Activated effector memory CD4-positive, alpha-beta T cell treated with Interleukin-2 at 50 U/mL for 16 hours (primary cell): Measurements from ENCODE around the gene TRAF5.
"Not testable (repeated sequence)": the region's sequence is repeated elsewhere in the genome, so short reads cannot be mapped to it uniquely, and the experiment has no call there.

ENCODE experiments used
- DNase-seq: peaks from one replicate; pipeline ENCODE4 v3.0.0-alpha.2; 2020

The TRAF5 gene

GRCh38 chr1:211379446-211379845 lies 52.8 kb downstream of the TRAF5 start:
- no peak for DNase-seq

- no peak for DNase-seq
Observed at GRCh38 chr1:211381481-211382181, 55.0 kb downstream of the TRAF5 start.

GRCh38 chr1:211382182-211382713 lies 55.6 kb downstream of the TRAF5 start:
- DNase-seq = no peak

GRCh38 chr1:211382714-211383480 lies 56.3 kb downstream of the TRAF5 start:
- DNase-seq = peak; percentile 71

- DNase-seq = no peak
Observed at GRCh38 chr1:211384524-211384923, 57.9 kb downstream of the TRAF5 start.

GRCh38 chr1:211386921-211387320 lies 60.3 kb downstream of the TRAF5 start:
- DNase-seq = no peak

GRCh38 chr1:211390829-211391228 lies 64.2 kb downstream of the TRAF5 start:
- not testable (repeated sequence) for DNase-seq

GRCh38 chr1:211393203-211393602 lies 66.6 kb downstream of the TRAF5 start:
- DNase-seq = no peak

- DNase-seq = not testable (repeated sequence)
Observed at GRCh38 chr1:211398266-211398930, 71.8 kb downstream of the TRAF5 start.

- not testable (repeated sequence) for DNase-seq
Observed at GRCh38 chr1:211399851-211400393, 73.3 kb downstream of the TRAF5 start.

GRCh38 chr1:211401751-211402150 lies 75.1 kb downstream of the TRAF5 start:
- not testable (repeated sequence) for DNase-seq

- not testable (repeated sequence) for DNase-seq
Observed at GRCh38 chr1:211406086-211406485, 79.5 kb downstream of the TRAF5 start.

- DNase-seq = peak; percentile 35
Observed at GRCh38 chr1:211407749-211408148, 81.1 kb downstream of the TRAF5 start.

- DNase-seq = no peak
Observed at GRCh38 chr1:211411639-211412038, 85.0 kb downstream of the TRAF5 start.

- no peak for DNase-seq
Observed at GRCh38 chr1:211415700-211416099, 89.1 kb downstream of the TRAF5 start.

GRCh38 chr1:211416246-211416627 lies 89.6 kb downstream of the TRAF5 start:
- DNase-seq = peak; percentile 6

- DNase-seq = peak; percentile 20
Observed at GRCh38 chr1:211416628-211417323, 90.1 kb downstream of the TRAF5 start.

GRCh38 chr1:211420389-211420788 lies 93.8 kb downstream of the TRAF5 start:
- no peak for DNase-seq

GRCh38 chr1:211420845-211421454 lies 94.3 kb downstream of the TRAF5 start:
- DNase-seq = no peak

GRCh38 chr1:211424018-211424417 lies 97.4 kb downstream of the TRAF5 start:
- DNase-seq = no peak
